RKO (cell line): Measurements from ENCODE around the gene C9orf85.
"Not testable (repeated sequence)": the region's sequence is repeated elsewhere in the genome, so short reads cannot be mapped to it uniquely, and the experiment has no call there.

Experiments
- DNase-seq: peaks from one replicate; pipeline ENCODE4 v3.0.0-alpha.2; 2016; ENCODE audit warnings: low spot score

C9orf85 gene

DNA sequence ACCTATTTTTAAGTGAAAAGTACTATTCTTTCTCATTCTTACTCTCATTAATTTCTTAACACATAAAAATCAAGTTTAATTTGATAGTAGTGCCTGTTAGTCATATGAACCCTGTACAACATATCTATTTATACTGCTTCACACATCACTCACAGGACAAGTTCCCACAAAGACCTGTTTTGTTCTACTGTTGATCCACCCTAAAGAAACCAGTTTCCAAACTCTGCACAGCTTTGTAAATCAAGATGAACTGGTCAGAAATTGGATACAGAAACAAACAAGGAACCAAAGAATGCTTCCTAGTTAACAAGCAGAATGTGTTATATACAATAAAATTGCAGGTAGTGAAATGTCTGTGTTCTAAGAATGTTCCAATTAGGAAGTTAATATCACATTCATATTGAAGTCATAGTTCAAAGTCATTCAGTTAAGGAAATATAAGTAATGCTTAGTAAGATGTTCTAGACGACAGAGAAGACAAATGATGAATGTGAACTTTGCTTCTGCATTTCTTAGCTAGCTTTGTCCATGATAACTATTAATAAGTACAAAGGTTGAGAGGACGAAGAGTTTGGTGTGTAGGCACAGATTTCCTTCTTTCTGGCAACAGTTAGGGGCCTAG lies 33.4 kb downstream of the C9orf85 start:
- DNase-seq, result no peak

DNA sequence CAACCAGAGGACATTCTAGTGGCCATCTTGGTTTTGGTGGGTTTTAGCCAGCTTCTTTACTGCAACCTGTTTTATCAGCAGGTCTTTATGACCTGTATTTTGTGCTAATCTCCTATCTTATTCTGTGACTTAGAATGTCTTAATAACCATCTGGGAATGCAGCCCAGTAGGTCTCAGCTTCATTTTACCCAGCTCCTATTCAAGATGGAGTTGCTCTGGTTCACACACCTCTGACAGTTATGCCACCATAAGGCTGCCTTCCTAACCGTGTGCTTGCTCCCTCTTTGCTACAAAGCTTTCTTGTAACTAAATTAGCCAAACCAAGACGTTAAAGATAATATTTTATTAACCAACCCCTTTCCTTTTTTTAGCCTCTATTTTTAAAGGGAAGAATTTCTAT lies 43.2 kb downstream of the C9orf85 start:
- not testable (repeated sequence) for DNase-seq

DNA sequence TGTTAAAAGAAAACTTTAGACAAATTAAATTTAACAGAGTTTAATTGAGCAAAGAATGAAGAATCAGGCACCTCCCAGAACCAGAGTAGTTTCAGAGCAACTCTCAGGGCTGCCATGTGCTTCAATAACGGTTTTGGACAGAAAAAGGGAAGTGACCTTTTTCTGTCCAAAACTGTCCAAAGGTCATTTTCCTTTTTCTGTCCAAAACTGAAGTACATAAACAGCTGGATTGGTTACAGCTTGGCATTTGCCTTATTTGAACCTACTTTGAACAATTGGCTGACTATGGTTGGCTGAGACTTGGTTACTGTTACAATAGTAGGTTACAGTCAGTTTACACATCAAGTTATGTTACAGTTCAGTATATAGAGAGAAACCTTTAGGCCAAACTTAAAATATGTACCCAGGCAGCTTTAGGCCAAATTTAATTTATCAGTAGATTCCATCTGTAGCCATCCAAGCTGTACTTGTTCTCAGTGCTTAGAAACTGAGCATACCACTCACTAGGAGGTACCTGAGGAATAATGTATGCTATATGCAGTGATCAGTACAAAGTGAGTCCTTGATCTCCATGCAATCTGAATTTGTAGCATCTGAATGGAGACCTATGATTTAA lies 44.0 kb downstream of the C9orf85 start:
- DNase-seq, result no peak

DNA sequence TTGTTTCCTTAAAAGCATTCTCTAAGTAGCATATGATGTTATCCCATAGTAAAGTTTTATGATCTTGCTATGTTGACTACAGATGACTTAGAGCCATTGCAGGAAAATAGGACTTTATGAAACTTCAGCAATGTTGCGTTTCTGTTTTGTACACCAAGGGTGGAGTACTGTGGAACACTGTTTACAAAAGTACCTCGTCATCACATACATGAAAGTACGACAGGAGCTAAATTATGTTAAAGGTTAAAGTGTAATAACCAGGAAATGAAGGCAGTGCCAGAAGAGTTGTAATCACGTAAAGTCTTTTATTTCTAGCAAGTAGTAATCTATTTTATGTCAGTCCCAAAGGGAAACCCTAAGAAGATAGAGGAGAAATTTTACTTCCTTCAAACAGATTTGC lies 50.9 kb downstream of the C9orf85 start:
- no peak for DNase-seq

DNA sequence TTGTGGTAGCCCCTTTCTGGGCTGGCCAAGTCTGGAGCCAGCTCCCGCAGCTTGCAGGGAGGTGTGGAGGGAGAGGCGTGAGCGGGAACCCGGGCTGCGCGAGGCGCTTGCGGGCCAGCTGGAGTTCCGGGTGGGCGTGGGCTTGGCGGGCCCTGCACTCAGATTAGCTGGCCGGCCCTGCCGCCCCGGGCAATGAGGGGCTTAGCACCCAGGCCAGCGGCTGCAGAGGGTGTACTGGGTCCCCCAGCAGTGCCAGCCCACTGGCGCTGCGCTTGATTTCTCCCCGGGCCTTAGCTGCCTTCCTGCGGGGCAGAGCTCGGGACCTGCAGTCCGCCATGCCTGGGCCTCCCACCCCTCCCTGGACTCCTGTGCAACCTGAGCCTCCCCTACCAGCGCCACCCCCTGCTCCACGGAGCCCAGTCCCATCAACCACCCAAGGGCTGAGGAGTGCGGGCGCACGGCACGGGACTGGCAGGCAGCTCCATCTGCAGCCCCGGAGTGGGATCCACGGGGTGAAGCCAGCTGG lies 52.1 kb downstream of the C9orf85 start:
- DNase-seq, result not testable (repeated sequence)

DNA sequence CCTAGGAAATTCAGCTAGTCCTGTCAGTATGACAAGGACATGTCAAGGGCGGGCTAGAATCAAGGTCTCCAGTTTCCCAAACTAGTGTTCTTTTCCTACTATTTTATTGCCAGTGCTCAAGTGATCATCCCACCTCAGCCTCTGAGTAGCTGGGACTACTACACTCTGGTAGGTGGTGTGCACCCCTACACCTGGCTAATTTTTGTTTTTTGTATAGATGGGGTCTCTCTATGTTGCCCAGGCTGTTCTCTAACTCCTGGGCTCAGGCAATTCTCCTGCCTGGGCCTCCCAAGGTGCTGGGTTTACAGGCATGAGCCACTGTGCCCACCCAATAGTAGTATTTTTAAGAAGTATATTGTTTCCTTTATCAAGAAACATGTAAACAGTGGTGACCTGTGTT lies 54.0 kb downstream of the C9orf85 start:
- no peak for DNase-seq

DNA sequence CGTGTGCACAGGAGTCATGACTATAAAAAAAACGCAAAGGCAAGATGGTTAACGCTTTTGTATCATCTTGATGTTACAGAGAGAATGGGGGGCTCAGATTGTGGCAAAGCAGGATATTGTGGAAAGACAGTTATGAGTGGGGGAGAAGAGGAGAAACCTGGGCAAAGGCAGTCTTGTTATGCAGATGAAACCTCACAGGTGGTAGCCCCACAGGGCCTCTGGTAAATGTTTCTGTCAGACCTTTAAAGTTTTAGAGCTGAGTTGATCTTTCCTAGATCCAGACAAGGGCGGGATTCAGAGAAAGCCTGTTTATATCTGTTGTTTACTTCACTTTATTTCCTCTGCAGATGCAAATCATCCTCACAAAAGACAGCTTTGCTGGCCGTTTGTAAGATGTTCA lies 55.2 kb downstream of the C9orf85 start:
- DNase-seq, result no peak

DNA sequence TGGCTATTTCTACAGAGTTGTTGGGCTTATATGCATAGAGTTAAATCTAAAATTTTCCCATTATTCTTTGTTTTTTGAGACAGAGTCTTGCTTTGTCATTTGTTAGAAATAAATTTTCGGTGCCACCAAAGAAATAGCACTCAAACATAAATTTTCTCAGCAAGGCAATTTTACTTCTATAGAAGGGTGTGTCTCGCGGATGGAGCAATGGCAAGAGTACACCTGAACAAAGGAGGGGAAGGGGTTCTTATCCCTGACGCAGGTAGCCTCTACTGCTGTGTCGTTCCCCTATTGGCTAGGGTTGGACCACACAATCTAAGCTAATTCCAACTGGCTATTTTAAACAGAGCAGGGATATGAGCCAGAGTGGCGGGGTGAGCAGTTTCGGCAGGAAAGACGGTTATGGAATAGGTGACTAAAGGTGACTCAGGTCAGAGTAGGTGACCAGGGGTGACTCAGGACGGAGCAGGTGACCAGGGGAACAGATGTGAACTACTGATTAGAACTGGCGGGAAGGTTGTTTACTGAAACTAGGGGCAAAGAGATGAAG lies 57.2 kb downstream of the C9orf85 start:
- peak; percentile 39 for DNase-seq

DNA sequence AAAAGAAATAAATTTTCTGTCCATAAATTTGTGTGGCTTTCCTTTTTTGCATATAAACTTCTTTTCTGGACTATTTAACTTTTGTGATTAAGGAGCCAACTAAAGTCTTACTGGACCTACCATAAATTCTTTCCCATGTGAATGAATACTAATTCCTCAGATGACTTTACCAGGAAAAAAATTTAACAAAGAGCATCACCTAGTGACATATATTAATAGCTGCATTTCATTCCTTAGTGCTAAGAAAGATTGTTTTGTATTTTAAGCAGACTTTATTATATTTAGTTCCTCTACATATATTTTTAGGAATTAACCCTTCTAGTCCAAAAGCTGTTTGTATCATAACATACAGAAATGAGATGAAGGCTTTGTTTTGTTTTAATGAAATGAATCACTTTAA lies 64.4 kb downstream of the C9orf85 start:
- peak; percentile 47 for DNase-seq

DNA sequence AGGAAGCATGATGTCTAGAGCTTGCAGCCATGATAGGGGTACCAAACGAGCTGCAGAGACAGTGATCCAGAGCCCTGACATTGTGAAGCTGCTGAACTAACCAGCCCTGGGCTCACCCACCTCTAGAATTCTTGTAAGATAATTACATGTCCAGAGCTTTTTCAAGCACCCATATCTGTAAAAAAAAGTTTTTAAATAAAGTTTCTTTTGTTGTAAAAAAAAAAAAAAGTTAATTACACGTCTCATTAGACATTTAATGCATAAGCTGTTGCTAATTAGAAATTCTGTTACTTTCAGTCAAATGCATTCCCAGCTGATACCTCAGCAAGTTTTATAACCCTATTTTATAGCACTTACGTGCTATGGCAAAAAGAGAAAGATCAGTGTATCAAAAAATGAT lies 65.6 kb downstream of the C9orf85 start:
- no peak for DNase-seq

DNA sequence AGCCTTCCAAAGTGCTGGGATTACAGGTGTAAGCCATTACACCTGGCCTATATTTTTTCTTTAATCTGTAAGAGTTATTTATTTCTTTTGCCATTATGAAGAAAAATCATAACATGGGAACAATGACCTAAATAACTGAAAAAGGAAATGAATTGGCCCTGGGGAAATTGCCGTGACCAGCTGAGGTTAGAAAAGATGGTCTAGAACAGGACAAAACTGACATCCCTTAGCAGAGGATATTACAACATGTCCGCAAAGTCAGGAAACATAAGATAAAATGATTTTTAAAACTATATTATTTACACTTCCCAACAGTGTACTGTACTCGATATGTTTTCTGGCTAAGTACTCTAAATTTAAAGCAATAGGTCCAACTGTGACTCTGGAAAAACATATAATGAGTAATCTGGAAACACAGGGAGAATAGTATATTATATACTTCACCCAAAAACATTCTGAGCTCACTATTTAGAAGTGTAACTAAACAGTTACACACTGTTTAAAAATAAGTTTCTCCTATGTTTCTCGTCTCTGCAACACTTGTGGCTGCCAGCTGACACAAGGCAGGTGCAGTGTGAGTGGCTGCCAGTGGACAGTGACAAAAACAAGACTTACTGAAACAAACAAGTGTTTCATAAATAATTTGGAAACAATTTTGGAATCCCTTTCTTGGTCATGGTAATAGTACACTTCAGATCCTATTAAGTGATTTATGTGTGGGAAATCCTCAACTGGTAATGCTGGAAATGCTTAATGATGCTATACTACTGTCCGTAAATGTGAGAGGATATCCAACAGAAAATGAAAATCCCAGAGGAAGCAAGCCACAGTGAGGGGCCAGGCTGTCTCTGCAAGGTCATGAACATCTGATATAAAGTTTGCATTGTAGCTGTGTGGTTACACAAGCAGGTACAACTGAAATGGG lies 69.1 kb downstream of the C9orf85 start:
- DNase-seq, result no peak

DNA sequence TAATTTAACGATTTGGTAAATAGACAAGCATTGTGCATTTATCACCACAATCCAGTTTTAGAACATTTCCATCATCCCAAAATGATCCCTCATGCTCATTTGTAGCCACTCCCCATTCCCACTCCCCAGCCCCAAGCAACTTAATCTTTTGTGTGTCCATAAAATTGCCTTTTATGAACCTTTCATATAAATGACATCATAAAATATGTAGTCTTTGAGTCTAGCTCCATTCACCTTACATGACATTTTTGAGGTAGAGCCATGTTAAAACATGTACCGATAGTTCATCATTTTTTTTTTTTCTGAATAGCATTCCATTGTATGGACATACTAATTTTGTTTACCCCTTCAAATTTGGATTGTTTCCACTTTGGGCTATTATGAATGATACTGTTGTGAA lies 70.5 kb downstream of the C9orf85 start:
- DNase-seq, result no peak

DNA sequence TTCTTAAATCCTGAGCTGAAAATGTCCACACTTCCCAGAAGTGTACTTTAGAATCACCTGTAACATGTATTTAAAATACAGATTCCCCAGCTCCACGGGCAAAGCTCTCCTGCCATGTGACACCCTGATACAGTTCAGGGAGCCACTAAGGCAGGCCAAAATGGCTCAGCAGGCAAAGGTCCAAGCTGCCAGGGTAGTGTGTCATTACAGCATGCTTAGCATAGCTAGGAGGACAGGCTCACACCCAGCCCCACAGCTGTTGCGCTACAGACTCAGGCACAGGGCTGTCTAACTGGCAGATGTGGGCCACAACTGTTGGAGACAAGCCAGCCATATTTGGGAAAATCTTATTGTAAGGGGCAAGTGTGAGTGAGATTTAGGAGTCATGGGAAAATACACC lies 73.0 kb downstream of the C9orf85 start:
- peak; percentile 24 for DNase-seq

DNA sequence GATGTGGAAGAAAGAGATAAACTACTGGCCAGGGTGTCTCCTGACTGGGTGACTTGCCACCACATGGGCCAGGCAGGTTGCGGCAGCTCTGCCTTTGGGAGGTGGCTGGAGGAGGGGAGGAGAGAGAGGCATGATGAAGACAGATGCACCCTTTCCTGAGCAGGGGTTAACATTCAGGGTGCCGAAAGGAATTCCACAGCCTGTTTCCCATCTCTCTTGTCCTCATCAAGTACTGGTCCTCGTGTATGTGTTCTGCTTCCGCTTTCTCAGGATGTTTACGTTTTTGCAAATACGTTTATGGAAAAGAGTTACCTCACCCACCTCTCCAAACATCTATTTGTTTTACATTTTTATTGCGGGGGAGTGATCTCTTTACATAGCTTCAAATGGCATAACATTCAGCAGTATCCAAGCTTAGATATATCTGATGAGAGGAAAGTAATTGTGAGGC lies 73.4 kb downstream of the C9orf85 start:
- DNase-seq, result no peak

DNA sequence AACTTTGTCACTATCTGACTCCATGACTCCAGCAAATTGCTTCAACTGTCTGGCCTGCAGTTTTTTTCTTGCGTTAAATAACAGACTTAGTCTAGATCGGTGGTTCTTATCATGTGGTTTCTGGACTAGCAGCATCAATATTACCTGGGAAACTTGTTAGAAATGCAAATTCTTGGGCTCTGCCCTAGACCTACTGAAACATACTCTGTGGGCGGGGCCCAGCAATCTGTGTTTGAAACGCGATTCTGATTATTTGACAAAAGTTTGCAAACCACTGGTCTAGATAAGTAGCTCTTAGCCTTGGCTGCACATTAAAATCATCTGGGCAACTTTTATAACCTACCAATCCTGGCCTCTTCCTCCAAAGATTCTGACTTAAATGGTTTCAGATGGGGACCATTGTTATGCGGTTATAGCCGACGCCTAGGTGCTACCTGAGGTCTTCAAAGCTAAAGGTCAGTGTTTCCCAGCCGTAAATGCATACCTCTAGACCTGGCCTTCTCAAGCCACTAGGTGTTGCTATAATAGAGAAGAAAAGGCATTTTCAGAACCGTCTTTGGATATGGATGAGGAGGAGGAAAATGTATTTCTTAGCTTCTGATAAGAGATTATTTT lies 74.0 kb downstream of the C9orf85 start:
- no peak for DNase-seq

DNA sequence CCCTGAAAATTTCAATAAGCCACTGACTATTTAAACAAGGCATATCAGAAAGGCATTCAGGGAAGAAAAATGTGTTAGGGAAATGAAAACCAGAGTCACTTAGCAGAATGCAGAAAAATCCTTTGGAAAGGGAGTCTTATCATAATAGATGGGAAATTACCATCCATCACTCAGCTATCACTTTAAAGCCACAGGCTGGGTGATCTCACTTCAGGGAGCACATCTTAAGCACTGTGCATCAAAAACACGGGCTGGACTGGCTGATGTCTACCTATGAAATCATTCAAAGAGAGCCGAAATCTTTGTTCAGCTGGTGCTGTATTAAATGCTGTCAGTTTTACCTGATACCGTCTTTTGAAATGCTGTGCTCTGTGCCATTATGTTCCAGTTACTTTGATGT lies 75.5 kb downstream of the C9orf85 start:
- no peak for DNase-seq

DNA sequence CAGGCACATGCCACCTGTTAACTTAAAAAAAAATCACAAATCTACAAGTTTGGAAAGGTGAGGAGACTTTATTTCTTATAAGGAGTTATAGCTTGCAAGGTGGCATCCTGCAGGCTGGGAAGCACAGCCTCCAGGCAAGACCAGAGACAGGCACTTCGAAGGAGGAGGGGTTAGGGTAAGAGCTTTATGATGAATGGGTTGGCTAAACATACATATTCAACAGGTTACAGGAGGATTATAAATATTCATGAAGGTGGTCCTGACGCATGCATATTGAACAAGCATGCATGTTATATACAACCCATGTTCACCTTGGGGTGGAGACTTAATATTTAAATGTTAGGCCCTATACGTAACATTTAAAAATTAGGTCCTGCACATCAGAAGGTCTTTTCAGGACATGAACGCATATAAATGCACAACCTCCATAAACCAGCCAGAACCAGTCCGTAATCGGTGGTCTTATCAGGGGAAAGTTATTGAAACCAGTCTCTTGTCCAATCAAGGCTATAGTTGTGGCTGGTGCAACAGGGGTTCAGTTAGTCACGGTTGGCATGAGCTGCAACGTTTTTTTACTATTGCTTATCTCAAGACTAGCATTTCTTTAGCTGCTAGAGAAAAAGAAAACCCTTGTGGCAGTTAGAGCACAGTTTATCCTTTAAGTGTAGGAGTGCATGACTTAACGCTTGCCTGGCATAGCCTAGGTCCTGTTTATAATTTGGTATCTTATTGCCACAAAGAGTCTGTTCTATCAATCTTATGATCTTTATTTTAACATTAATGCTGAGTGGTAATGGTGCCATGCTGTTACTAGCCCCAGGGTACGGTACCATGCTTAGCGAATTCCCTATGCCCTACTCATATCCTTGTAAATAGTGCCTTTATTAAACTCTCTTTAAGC lies 76.3 kb downstream of the C9orf85 start:
- no peak for DNase-seq

DNA sequence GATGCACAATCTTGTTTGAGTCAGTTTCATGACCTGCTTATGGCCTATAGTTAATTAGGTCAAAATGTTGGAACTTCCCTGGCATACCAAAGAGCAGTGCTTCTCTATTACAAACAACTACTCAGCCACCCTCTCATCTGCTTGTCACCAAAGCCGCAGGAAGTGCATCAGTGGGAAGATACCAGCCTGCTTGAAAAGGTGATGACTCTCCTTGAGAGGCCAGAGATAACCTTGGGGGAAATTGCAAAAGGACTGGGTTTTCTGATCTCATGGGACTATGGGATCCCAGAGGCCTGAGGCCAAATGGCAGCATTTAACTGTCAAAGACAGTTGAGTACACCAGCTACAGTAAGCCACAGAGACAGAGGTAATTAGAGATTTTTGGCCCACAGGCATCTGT lies 79.0 kb downstream of the C9orf85 start:
- peak; percentile 39 for DNase-seq

DNA sequence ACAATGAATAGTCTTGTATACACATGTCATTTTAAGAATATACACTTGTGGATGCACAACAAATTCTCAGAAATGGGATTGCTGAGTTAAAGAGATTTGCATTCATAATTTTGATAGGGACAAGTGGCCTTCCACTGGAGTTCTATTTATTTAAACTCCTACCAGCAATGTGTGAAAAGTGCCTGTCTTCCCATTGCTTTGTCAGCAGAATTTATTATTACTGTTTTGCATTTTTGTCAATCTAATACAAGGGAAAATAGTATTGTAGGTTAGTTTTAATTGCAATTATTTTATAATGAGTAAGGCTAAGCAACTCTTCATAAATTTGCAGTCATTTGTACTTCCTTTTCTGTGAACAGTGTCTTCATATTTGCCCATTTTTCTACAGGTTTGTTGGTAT lies 94.0 kb downstream of the C9orf85 start:
- no peak for DNase-seq

DNA sequence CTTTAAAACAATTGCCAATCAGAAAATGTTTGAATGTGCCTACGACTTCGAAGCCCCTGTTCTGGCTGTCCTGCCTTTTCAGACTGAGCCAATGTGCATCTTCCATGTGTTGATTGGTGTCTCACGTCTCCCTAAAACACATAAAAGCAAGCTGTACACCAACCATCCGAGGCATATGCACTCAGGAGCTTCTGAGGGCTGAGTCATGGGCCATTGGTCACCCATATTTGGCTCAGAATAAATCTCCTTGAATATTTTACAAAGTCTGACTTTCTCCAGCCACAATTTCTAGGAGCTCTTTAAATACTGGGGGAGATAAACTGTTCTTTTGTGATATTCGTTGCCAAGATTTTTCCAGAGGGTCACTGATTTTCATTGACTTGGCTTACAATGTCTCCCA lies 95.1 kb downstream of the C9orf85 start:
- DNase-seq, result peak; percentile 36

DNA sequence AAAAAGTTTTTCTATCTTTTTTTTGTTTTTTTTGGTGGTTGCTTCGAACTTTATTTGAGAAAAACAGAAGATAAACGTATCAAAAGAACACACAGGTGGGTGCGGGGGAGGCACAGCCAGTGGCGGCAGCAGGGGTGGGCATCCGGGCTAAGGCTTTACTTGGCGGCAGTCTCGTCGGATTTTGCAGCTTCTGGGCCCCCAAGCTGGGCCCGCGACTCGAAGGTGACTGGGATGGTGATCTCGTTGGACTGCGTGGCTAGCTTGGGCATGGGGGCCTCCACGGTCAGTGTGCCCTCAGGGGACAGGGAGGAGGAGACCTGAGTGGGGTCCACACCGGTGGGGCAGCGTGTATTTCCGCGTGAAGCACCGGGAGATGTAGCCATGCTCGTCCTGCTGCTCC lies 96.3 kb downstream of the C9orf85 start:
- not testable (repeated sequence) for DNase-seq
